HCT116 (cell line): ENCODE measurements around the gene PDILT. TPM values are rescaled to one million over a fixed set of nuclear protein-coding genes. Genes with fewer than 3 reads are reported as not detected.

Source experiments
- ATAC-seq: fragments of 200-7000 bp; cut with Tn5 transposase; 2 replicates; pipeline ENCODE4 v1.9.1; 2020; ENCODE audit warnings: mild to moderate bottlenecking, moderate library complexity
- BruUV-seq: library from RNA; stranded (reverse); fragments of 400-500 nt; replicated peaks from 2 replicates; lab custom pipeline; 2021; lab: Mats Ljungman, UMichigan
- CTCF ChIA-PET: fragments of 300-600 bp; sonication (Branson Sonifier 250); formaldehyde crosslinking; loops from one replicate; lab custom pipeline; 2021; ENCODE audit warnings: antibody characterized with exemption; lab: Charles Lee
- POLR2A ChIA-PET: fragments of 300-600, 350-600 bp; sonication (Branson Sonifier 250); formaldehyde crosslinking; loops from one replicate; lab custom pipeline; 2021; ENCODE audit warnings: antibody characterized with exemption; lab: Charles Lee
- RAD21 ChIA-PET, 2 experiments: fragments of 300-600 bp; sonication (Branson Sonifier 250); formaldehyde crosslinking; loops; one replicate each; lab custom pipeline; 2023; ENCODE audit warnings: low total read pairs in 2 of 2; ENCODE audit not compliant: uncharacterized antibody in 2 of 2, unreplicated experiment in 2 of 2, low non-redundant PET in 1 of 2; lab: Charles Lee
- DNase-seq: peaks from one replicate; pipeline ENCODE4 v3.0.0-alpha.2; 2010; ENCODE audit warnings: low read depth, low spot score
- H2AFZ ChIP-seq: fragments of 200-600 bp; shearing (Covaris generic), sonication (generic); 2 replicates; pipeline ENCODE4 v1.6.1; 2017; ENCODE audit warnings: low read depth, mixed run types, mixed read lengths, antibody characterized with exemption, low read length; ENCODE audit not compliant: poor library complexity, severe bottlenecking
- H3K27ac ChIP-seq: 2 replicates; pipeline ENCODE4 v1.5.1; 2012; ENCODE audit warnings: low read depth, low read length
- H3K27me3 ChIP-seq: fragments of 200-600 bp; sonication (generic); 2 replicates; pipeline ENCODE4 v1.6.1; 2016; ENCODE audit warnings: mixed run types, low read length, mixed read lengths; ENCODE audit not compliant: insufficient read depth
- H3K36me3 ChIP-seq, 2 experiments: fragments of 200-500 bp in 1 of 2; fragments of 200-600 bp in 1 of 2; sonication (Bioruptor generic) in 1 of 2; sonication (generic) in 1 of 2; 2 replicates each; pipeline versions ENCODE4 v1.5.1 to v1.6.1; 2014 to 2016; ENCODE audit warnings: low read length in 2 of 2, inconsistent platforms in 1 of 2, mixed read lengths in 1 of 2, mixed run types in 1 of 2; ENCODE audit not compliant: insufficient read depth in 2 of 2, control insufficient read depth in 1 of 2
- H3K4me1 ChIP-seq, 2 experiments: fragments of 200-600 bp in 1 of 2; sonication (generic) in 1 of 2; 2 replicates each; pipeline versions ENCODE4 v1.5.1 to v1.6.1; 2012 to 2017; ENCODE audit warnings: low read length in 2 of 2, inconsistent platforms in 1 of 2, mild to moderate bottlenecking in 1 of 2, mixed read lengths in 1 of 2, mixed run types in 1 of 2, moderate library complexity in 1 of 2; ENCODE audit not compliant: insufficient read depth in 2 of 2, control insufficient read depth in 1 of 2
- H3K4me2 ChIP-seq: fragments of 200-600 bp; sonication (generic); 2 replicates; pipeline ENCODE4 v1.6.1; 2017; ENCODE audit warnings: mixed run types, low read length, mixed read lengths
- H3K4me3 ChIP-seq, 2 experiments: fragments of 200-600 bp in 1 of 2; sonication (generic) in 1 of 2; replicated peaks in 1 of 2; 2 replicates each; pipeline ENCODE4 v1.5.1; 2011 to 2016; ENCODE audit warnings: low read length in 2 of 2, control low read depth in 1 of 2, low read depth in 1 of 2, mild to moderate bottlenecking in 1 of 2, mixed read lengths in 1 of 2, mixed run types in 1 of 2
- H3K79me2 ChIP-seq: fragments of 200-600 bp; sonication (generic); 2 replicates; pipeline ENCODE4 v1.6.1; 2017; ENCODE audit warnings: mild to moderate bottlenecking, mixed run types, low read length, moderate library complexity, mixed read lengths; ENCODE audit not compliant: insufficient read depth
- H3K9ac ChIP-seq: fragments of 200-600 bp; sonication (generic); 2 replicates; pipeline ENCODE4 v1.6.1; 2016; ENCODE audit warnings: low read length, mixed read lengths
- H3K9me2 ChIP-seq: fragments of 200-600 bp; sonication (generic), shearing (Covaris generic); 2 replicates; pipeline ENCODE4 v1.6.1; 2017; ENCODE audit warnings: mixed run types, mild to moderate bottlenecking, moderate library complexity; ENCODE audit not compliant: insufficient read depth
- H3K9me3 ChIP-seq, 2 experiments: fragments of 200-500 bp in 1 of 2; fragments of 200-600 bp in 1 of 2; sonication (Bioruptor generic) in 1 of 2; sonication (generic) in 1 of 2; 2 replicates each; pipeline ENCODE4 v1.6.1; 2014 to 2017; ENCODE audit warnings: low read length in 2 of 2, mixed read lengths in 2 of 2, inconsistent platforms in 1 of 2, low read depth in 1 of 2, mild to moderate bottlenecking in 1 of 2, mixed run types in 1 of 2, moderate library complexity in 1 of 2; ENCODE audit not compliant: control insufficient read depth in 1 of 2, insufficient read depth in 1 of 2
- H4K20me1 ChIP-seq: fragments of 200-600 bp; sonication (generic), shearing (Covaris generic); 2 replicates; pipeline ENCODE4 v1.6.1; 2017; ENCODE audit warnings: mixed run types, mild to moderate bottlenecking, moderate library complexity; ENCODE audit not compliant: insufficient read depth
- CTCF ChIP-seq, 3 experiments: fragments of 200-600 bp in 1 of 3; sonication (generic) in 1 of 3; IDR thresholded peaks in 2 of 3; conservative IDR thresholded peaks in 1 of 3; 2 replicates each; pipeline ENCODE4 v1.5.1; 2012 to 2017; ENCODE audit warnings: low read depth in 2 of 3, low read length in 2 of 3, antibody characterized with exemption in 1 of 3, borderline replicate concordance in 1 of 3, control low read depth in 1 of 3, mild to moderate bottlenecking in 1 of 3, mixed read lengths in 1 of 3, mixed run types in 1 of 3, moderate library complexity in 1 of 3; ENCODE audit not compliant: insufficient read depth in 1 of 3
- EGR1 ChIP-seq: IDR thresholded peaks from 2 replicates; pipeline ENCODE4 v1.6.1; 2012; ENCODE audit warnings: low read depth
- ELF1 ChIP-seq: IDR thresholded peaks from 2 replicates; pipeline ENCODE4 v1.6.1; 2012; ENCODE audit warnings: low read depth, borderline replicate concordance
- EZH2 ChIP-seq: fragments of 200-600 bp; sonication (generic); IDR thresholded peaks from 2 replicates; pipeline ENCODE4 v1.6.1; 2017; ENCODE audit warnings: antibody characterized with exemption, mixed run types
- EZH2phosphoT487 ChIP-seq: fragments of 200-600 bp; IDR thresholded peaks from 2 replicates; pipeline ENCODE4 v1.6.1; 2018; ENCODE audit warnings: antibody characterized with exemption, borderline replicate concordance
- FOSL1 ChIP-seq: IDR thresholded peaks from 2 replicates; pipeline ENCODE4 v1.6.1; 2012; ENCODE audit warnings: low read depth
- POLR2A ChIP-seq: IDR thresholded peaks from 2 replicates; pipeline ENCODE4 v1.7.0; 2011; ENCODE audit warnings: borderline replicate concordance; ENCODE audit not compliant: insufficient read depth, insufficient read length; ENCODE audit errors: extremely low read depth
- RAD21 ChIP-seq: IDR thresholded peaks from 2 replicates; pipeline ENCODE4 v1.6.1; 2012; ENCODE audit warnings: low read depth, mild to moderate bottlenecking
- REST ChIP-seq: IDR thresholded peaks from 2 replicates; pipeline ENCODE4 v1.6.1; 2012; ENCODE audit warnings: low read depth
- SP1 ChIP-seq: IDR thresholded peaks from 2 replicates; pipeline ENCODE4 v1.6.1; 2012; ENCODE audit warnings: low read depth
- SRF ChIP-seq: IDR thresholded peaks from 2 replicates; pipeline ENCODE4 v1.6.1; 2012; ENCODE audit warnings: low read depth
- TCF7L2 ChIP-seq: IDR thresholded peaks from 2 replicates; pipeline ENCODE4 v1.7.0; 2011; ENCODE audit warnings: borderline replicate concordance, inconsistent platforms; ENCODE audit not compliant: insufficient read depth, insufficient read length; ENCODE audit errors: extremely low read depth
- YY1 ChIP-seq: IDR thresholded peaks from 2 replicates; pipeline ENCODE4 v1.6.1; 2011; ENCODE audit warnings: low read length, low read depth, moderate library complexity, mild to moderate bottlenecking; ENCODE audit not compliant: insufficient replicate concordance; ENCODE audit errors: extremely low read depth
- ZBTB33 ChIP-seq: IDR thresholded peaks from 2 replicates; pipeline ENCODE4 v1.6.1; 2011; ENCODE audit warnings: mild to moderate bottlenecking, low read length, moderate library complexity; ENCODE audit not compliant: insufficient replicate concordance; ENCODE audit errors: extremely low read depth
- ZFX ChIP-seq: fragments of 450-650 bp; IDR thresholded peaks from 2 replicates; pipeline ENCODE4 v1.6.1; 2017
- ZNF274 ChIP-seq: fragments of 200-500 bp; sonication (Bioruptor generic); IDR thresholded peaks from 2 replicates; pipeline ENCODE4 v1.6.1; 2014; ENCODE audit warnings: mild to moderate bottlenecking, low read depth, low read length, inconsistent platforms
- intact Hi-C: fragments of 100-400 bp; cut with micrococcal nuclease; formaldehyde crosslinking; loops from 2 replicates; pipeline ENCODE4 v1.10.0; 2022
- total RNA-seq: library from RNA; stranded (reverse); gene quantifications from one replicate; pipeline ENCODE4 v1.2.1, GENCODE V29; 2021; ENCODE audit not compliant: unreplicated experiment

Gene PDILT
- total RNA-seq, 1 experiment from 2014 or later, result not detected

DNA sequence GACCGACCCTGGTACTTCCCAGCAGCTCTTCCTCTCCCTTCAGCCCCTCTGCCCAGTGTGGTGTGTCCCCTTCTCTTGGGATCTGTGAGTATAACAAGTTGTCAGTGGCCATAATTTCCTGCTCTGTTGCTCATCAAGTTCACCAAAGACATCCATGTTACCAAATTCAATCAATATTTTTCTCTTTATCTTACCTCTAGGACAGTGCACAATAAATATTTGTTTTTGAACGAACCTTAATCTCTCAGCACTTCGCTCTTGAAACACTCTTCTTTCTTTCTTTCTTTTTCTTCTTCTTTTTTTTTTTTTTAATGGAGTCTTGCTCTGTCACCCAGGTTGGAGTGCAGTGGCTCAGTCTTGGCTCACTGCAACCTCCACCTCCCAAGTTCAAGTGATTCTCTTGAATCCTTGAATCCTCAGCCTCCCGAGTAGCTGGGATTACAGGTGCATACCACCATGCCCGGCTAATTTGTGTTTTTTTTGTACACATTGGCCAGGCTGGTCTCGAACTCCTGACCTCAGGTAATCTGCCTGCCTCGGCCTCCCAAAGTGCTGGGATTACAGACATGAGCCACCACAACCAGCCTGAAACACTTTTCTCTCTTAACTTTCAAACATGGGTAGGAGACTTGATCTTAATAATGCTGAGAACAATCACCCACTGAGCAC, 49.3 kb downstream of the PDILT start:
- no peak overlapping the region for H3K9ac ChIP-seq
- H3K36me3 ChIP-seq, result no peaks in the 10 kb centered on the region
- BruUV-seq, result no TSS peak
- peaks cover 67% of the 10 kb centered on the region for H3K27me3 ChIP-seq
- TF ChIP-seq ZNF274, result no peak
- no peak for TF ChIP-seq REST
- no peak for TF ChIP-seq ZFX
- no peak for TF ChIP-seq SP1
- no peak for TF ChIP-seq EZH2phosphoT487
- no peak for TF ChIP-seq TCF7L2
- TF ChIP-seq ELF1, result no peak
- TF ChIP-seq SRF, result no peak
- TF ChIP-seq EGR1, result no peak
- TF ChIP-seq YY1, result no peak
- no peak for TF ChIP-seq POLR2A
- no peak for TF ChIP-seq RAD21
- no peak for TF ChIP-seq ZBTB33
- TF ChIP-seq CTCF (IDR thresholded peaks at IDR 0.05 in 2 of 3, conservative IDR thresholded peaks at IDR 0.05 in 1 of 3; ENCODE audit: borderline replicate concordance in 1 of 3, insufficient read depth in 1 of 3, low read depth in 2 of 3, low read length in 2 of 3), result no peak
- TF ChIP-seq FOSL1, result no peak
- no peak for TF ChIP-seq EZH2
- TF ChIP-seq, all 23 proteins: peak for 0
- Histone ChIP-seq H3K79me2 (no peaks in the 10 kb centered on the region), H3K9me2 (no peaks in the 10 kb centered on the region), H4K20me1 (no peaks in the 10 kb centered on the region), H3K4me1 (no peaks in the 10 kb centered on the region), H2AFZ (no peak overlapping the region), H3K27ac (no peak overlapping the region), H3K4me3 (no peak overlapping the region), H3K4me2 (no peak overlapping the region), H3K9me3 (no peaks in the 10 kb centered on the region)
- RAD21 ChIA-PET, result no interaction called here
- intact Hi-C loops, result no loop called here
- DNase-seq (no peak), ATAC-seq (no peak)
- POLR2A ChIA-PET, result no interaction called here
- CTCF ChIA-PET, result no interaction called here
